HEK293 (cell line): ENCODE results near the gene CHRNA4.

ENCODE experiments used
- CTCF ChIA-PET: fragments of 350-600 bp; formaldehyde crosslinking; extraction: SDS; loops from one replicate; lab custom pipeline; 2021; ENCODE audit warnings: antibody characterized with exemption; lab: Yijun Ruan, JAX
- POLR2A ChIA-PET: fragments of 300-600 bp; formaldehyde crosslinking; extraction: SDS; loops from one replicate; lab custom pipeline; 2020; ENCODE audit warnings: antibody characterized with exemption, inconsistent platforms; lab: Yijun Ruan, JAX
- H3K27ac ChIP-seq: fragments of 200-500 bp; sonication (Bioruptor generic); 2 replicates; pipeline ENCODE4 v1.5.1; 2014; ENCODE audit warnings: low read depth, low read length, control low read depth, inconsistent platforms; ENCODE audit errors: extremely low read depth
- H3K36me3 ChIP-seq, 2 experiments: fragments of 200-500 bp in 1 of 2; sonication (Bioruptor generic) in 1 of 2; 1 replicate in 1 of 2; 2 replicates in 1 of 2; pipeline ENCODE4 v1.5.1; 2014 to 2017; ENCODE audit warnings: inconsistent platforms in 2 of 2, low read length in 2 of 2; ENCODE audit not compliant: control insufficient read depth in 2 of 2, insufficient read depth in 1 of 2
- H3K4me1 ChIP-seq: fragments of 200-500 bp; sonication (Bioruptor generic); 2 replicates; pipeline ENCODE4 v1.5.1; 2014; ENCODE audit warnings: mild to moderate bottlenecking, low read length, inconsistent platforms; ENCODE audit not compliant: control insufficient read depth, insufficient read depth
- H3K4me3 ChIP-seq: 2 replicates; pipeline ENCODE4 v1.5.1; 2011; ENCODE audit warnings: low read depth, mild to moderate bottlenecking, control low read depth, low read length, moderate library complexity
- H3K9me3 ChIP-seq: fragments of 200-500 bp; sonication (Bioruptor generic); 2 replicates; pipeline ENCODE4 v1.5.1; 2014; ENCODE audit warnings: low read depth, low read length, inconsistent platforms; ENCODE audit not compliant: control insufficient read depth, insufficient read depth
- CTCF ChIP-seq: fragments of 450-650 bp; formaldehyde crosslinking; IDR thresholded peaks from 2 replicates; pipeline ENCODE4 v1.5.1; 2016; ENCODE audit warnings: missing biosample characterization, missing genetic modification characterization
- MYNN ChIP-seq: fragments of 450-650 bp; formaldehyde crosslinking; IDR thresholded peaks from 2 replicates; pipeline ENCODE4 v1.5.1; 2016; ENCODE audit warnings: missing biosample characterization, missing genetic modification characterization, borderline replicate concordance
- OVOL3 ChIP-seq: fragments of 450-650 bp; formaldehyde crosslinking; IDR thresholded peaks from 2 replicates; pipeline ENCODE4 v1.5.1; 2016; ENCODE audit warnings: missing biosample characterization, missing genetic modification characterization
- SCRT2 ChIP-seq: fragments of 450-650 bp; formaldehyde crosslinking; IDR thresholded peaks from 2 replicates; pipeline ENCODE4 v1.5.1; 2016; ENCODE audit warnings: missing biosample characterization, missing genetic modification characterization
- SP3 ChIP-seq: fragments of 450-650 bp; formaldehyde crosslinking; IDR thresholded peaks from 2 replicates; pipeline ENCODE4 v1.5.1; 2016; ENCODE audit warnings: missing biosample characterization, missing genetic modification characterization
- ZBTB1 ChIP-seq: fragments of 450-650 bp; formaldehyde crosslinking; IDR thresholded peaks from 2 replicates; pipeline ENCODE4 v1.5.1; 2016; ENCODE audit warnings: missing biosample characterization, missing genetic modification characterization
- ZIC2 ChIP-seq: fragments of 450-650 bp; formaldehyde crosslinking; IDR thresholded peaks from 2 replicates; pipeline ENCODE4 v1.5.1; 2016; ENCODE audit warnings: missing biosample characterization, missing genetic modification characterization
- ZNF10 ChIP-seq: fragments of 450-650 bp; formaldehyde crosslinking; IDR thresholded peaks from 2 replicates; pipeline ENCODE4 v1.5.1; 2017; ENCODE audit warnings: missing biosample characterization, missing genetic modification characterization
- ZNF175 ChIP-seq: fragments of 450-650 bp; formaldehyde crosslinking; IDR thresholded peaks from 2 replicates; pipeline ENCODE4 v1.5.1; 2016; ENCODE audit warnings: missing biosample characterization, missing genetic modification characterization
- ZNF26 ChIP-seq: fragments of 450-650 bp; formaldehyde crosslinking; IDR thresholded peaks from 2 replicates; pipeline ENCODE4 v1.5.1; 2016; ENCODE audit warnings: missing biosample characterization, missing genetic modification characterization
- ZNF266 ChIP-seq: fragments of 450-650 bp; formaldehyde crosslinking; IDR thresholded peaks from 2 replicates; pipeline ENCODE4 v1.5.1; 2016; ENCODE audit warnings: missing biosample characterization, missing genetic modification characterization, low read depth
- ZNF280D ChIP-seq: fragments of 450-650 bp; formaldehyde crosslinking; IDR thresholded peaks from 2 replicates; pipeline ENCODE4 v1.5.1; 2016; ENCODE audit warnings: missing biosample characterization, missing genetic modification characterization
- ZNF354C ChIP-seq: fragments of 450-650 bp; formaldehyde crosslinking; IDR thresholded peaks from 2 replicates; pipeline ENCODE4 v1.5.1; 2016; ENCODE audit warnings: missing biosample characterization, missing genetic modification characterization, low read depth, borderline replicate concordance
- ZNF404 ChIP-seq: fragments of 450-650 bp; formaldehyde crosslinking; IDR thresholded peaks from 2 replicates; pipeline ENCODE4 v1.5.1; 2017; ENCODE audit warnings: missing biosample characterization, missing genetic modification characterization
- ZNF473 ChIP-seq: fragments of 450-650 bp; formaldehyde crosslinking; IDR thresholded peaks from 2 replicates; pipeline ENCODE4 v1.5.1; 2017; ENCODE audit warnings: missing biosample characterization, missing genetic modification characterization
- ZNF561 ChIP-seq: fragments of 450-650 bp; IDR thresholded peaks from 2 replicates; pipeline ENCODE4 v1.5.1; 2018; ENCODE audit warnings: missing biosample characterization, missing genetic modification characterization, borderline replicate concordance
- ZNF621 ChIP-seq: fragments of 450-650 bp; formaldehyde crosslinking; IDR thresholded peaks from 2 replicates; pipeline ENCODE4 v1.5.1; 2017; ENCODE audit warnings: missing biosample characterization, missing genetic modification characterization
- ZNF626 ChIP-seq: fragments of 450-650 bp; sonication (Bioruptor Pico); formaldehyde crosslinking; IDR thresholded peaks from 2 replicates; pipeline ENCODE4 v1.5.1; 2018; ENCODE audit warnings: missing biosample characterization, missing genetic modification characterization, inconsistent platforms
- ZNF692 ChIP-seq: fragments of 450-650 bp; formaldehyde crosslinking; IDR thresholded peaks from 2 replicates; pipeline ENCODE4 v1.5.1; 2016; ENCODE audit warnings: missing biosample characterization, missing genetic modification characterization
- ZNF776 ChIP-seq: fragments of 450-650 bp; formaldehyde crosslinking; IDR thresholded peaks from 2 replicates; pipeline ENCODE4 v1.5.0; 2017; ENCODE audit warnings: missing biosample characterization, missing genetic modification characterization, borderline replicate concordance
- ZNF843 ChIP-seq: fragments of 450-650 bp; formaldehyde crosslinking; IDR thresholded peaks from 2 replicates; pipeline ENCODE4 v1.5.1; 2016; ENCODE audit warnings: missing biosample characterization, missing genetic modification characterization
- ZSCAN16 ChIP-seq: fragments of 450-650 bp; formaldehyde crosslinking; IDR thresholded peaks from 2 replicates; pipeline ENCODE4 v1.5.1; 2016; ENCODE audit warnings: missing biosample characterization, missing genetic modification characterization
- ZSCAN18 ChIP-seq: fragments of 450-650 bp; formaldehyde crosslinking; IDR thresholded peaks from 2 replicates; pipeline ENCODE4 v1.5.1; 2016; ENCODE audit warnings: missing biosample characterization, missing genetic modification characterization

Gene CHRNA4

GRCh38 chr20:63333241-63333836, 27.8 kb downstream of the CHRNA4 start:
- Histone ChIP-seq H3K27ac (no peak overlapping the region), H3K4me3 (no peak overlapping the region), H3K9me3 (no peaks in the 10 kb centered on the region), H3K4me1 (no peaks in the 10 kb centered on the region), H3K36me3 (no peaks in the 10 kb centered on the region)
- POLR2A ChIA-PET = no interaction called here
- TF ChIP-seq MYNN (tag by site-specific recombination) (no peak), ZSCAN18 (tag by site-specific recombination) (no peak), ZNF473 (tag by site-specific recombination) (no peak), ZNF175 (tag by site-specific recombination) (no peak), ZNF561 (tag by site-specific recombination) (no peak), ZNF404 (tag by site-specific recombination) (no peak), ZIC2 (tag by site-specific recombination) (no peak), OVOL3 (no peak), SCRT2 (tag by site-specific recombination) (no peak), CTCF (tag by site-specific recombination) (no peak), ZSCAN16 (tag by site-specific recombination) (no peak), ZNF280D (tag by site-specific recombination) (no peak)
- CTCF ChIA-PET = interaction anchor here (0.5 to 1.9 kb wide), 2 partner anchors 24 to 48 kb away, joined by 3 to 6 read pairs; no protein-coding TSS in a partner anchor

GRCh38 chr20:63332488-63333240, 28.5 kb downstream of the CHRNA4 start:
- H3K4me3 ChIP-seq = no peak overlapping the region
- no peaks in the 10 kb centered on the region for H3K4me1 ChIP-seq
- ChIA-PET CTCF (interaction anchor here (0.5 to 1.9 kb wide), 2 partner anchors 23 to 48 kb away, joined by 3 to 6 read pairs; no protein-coding TSS in a partner anchor), POLR2A (no interaction called here)
- H3K36me3 ChIP-seq = no peaks in the 10 kb centered on the region
- no peaks in the 10 kb centered on the region for H3K9me3 ChIP-seq
- H3K27ac ChIP-seq = no peak overlapping the region
- no peak for TF ChIP-seq ZNF776 (tag by site-specific recombination)
- no peak for TF ChIP-seq ZNF266 (tag by site-specific recombination)
- no peak for TF ChIP-seq SCRT2 (tag by site-specific recombination)
- TF ChIP-seq SP3 = no peak
- no peak for TF ChIP-seq ZNF10
- TF ChIP-seq ZNF621 (tag by site-specific recombination) = no peak
- TF ChIP-seq ZNF692 (tag by site-specific recombination) = no peak
- TF ChIP-seq ZBTB1 (tag by site-specific recombination) = no peak
- no peak for TF ChIP-seq ZNF26
- no peak for TF ChIP-seq ZNF843 (tag by site-specific recombination)
- TF ChIP-seq ZNF354C (tag by site-specific recombination) = no peak
- TF ChIP-seq ZSCAN18 (tag by site-specific recombination) = no peak
- TF ChIP-seq ZNF626 (tag by site-specific recombination) = no peak
